Measurements from ENCODE around the gene ACTN2. TPM values are rescaled to one million over a fixed set of nuclear protein-coding genes. Genes with fewer than 3 reads are reported as not detected.

The ACTN2 gene
- total RNA-seq, 1 donor from 2014 or later: not detected

GRCh38 chr1:236812334-236813030 lies 126.2 kb downstream of the ACTN2 start:
- intact Hi-C loops (cut with micrococcal nuclease): no loop called here

Other genes with a start within 250 kb of the ACTN2 start
- 68.1 and 70.7 TPM in 2 replicates for gene LGALS8, start 162.5 kb upstream of the ACTN2 start, total RNA-seq
- gene HEATR1, start 82.0 kb upstream of the ACTN2 start, total RNA-seq: 49.2 and 51.7 TPM in 2 replicates
- 39.9 and 40.6 TPM in 2 replicates for gene MTR, start 108.8 kb downstream of the ACTN2 start, total RNA-seq